Muscle layer of colon (tissue), 2 donors: ENCODE data around the gene YTHDF1.

Source experiments
- H3K27ac ChIP-seq: one replicate; pipeline ENCODE4 v1.7.0; 2013; ENCODE audit warnings: low read depth, mild to moderate bottlenecking, low read length, moderate library complexity
- H3K27me3 ChIP-seq, 2 donors: one replicate each; pipeline ENCODE4 v1.7.0; 2013; ENCODE audit warnings: low read length in 2 of 2, mild to moderate bottlenecking in 2 of 2; ENCODE audit not compliant: insufficient read depth in 2 of 2, control insufficient read depth in 1 of 2
- H3K36me3 ChIP-seq: one replicate; pipeline ENCODE4 v1.7.0; 2013; ENCODE audit warnings: mild to moderate bottlenecking, low read length; ENCODE audit not compliant: insufficient read depth
- H3K4me1 ChIP-seq: one replicate; pipeline ENCODE4 v1.7.0; 2013; ENCODE audit warnings: mild to moderate bottlenecking, low read length; ENCODE audit not compliant: insufficient read depth
- H3K4me3 ChIP-seq, 2 donors: one replicate each; pipeline ENCODE4 v1.7.0; 2013; ENCODE audit warnings: low read length in 2 of 2, low read depth in 1 of 2, mild to moderate bottlenecking in 1 of 2, moderate library complexity in 1 of 2
- H3K9ac ChIP-seq: one replicate; pipeline ENCODE4 v1.7.0; 2013; ENCODE audit warnings: low read length
- H3K9me3 ChIP-seq: one replicate; pipeline ENCODE4 v1.7.0; 2013; ENCODE audit warnings: mild to moderate bottlenecking, low read length
- donor health status: abdominal sarcoma.
- donor health status: Adenocarcinoma of cecum.

The YTHDF1 gene

GRCh38 chr20:63186528-63187316 lies 29.2 kb downstream of the YTHDF1 start:
- no peaks in the 10 kb centered on the region for H3K4me1 ChIP-seq
- H3K9ac ChIP-seq = no peak overlapping the region
- H3K27ac ChIP-seq = no peak overlapping the region
- no peaks in the 10 kb centered on the region for H3K9me3 ChIP-seq
- H3K4me3 ChIP-seq = no peak overlapping the region
- H3K36me3 ChIP-seq = no peaks in the 10 kb centered on the region
- H3K27me3 ChIP-seq = no peaks in the 10 kb centered on the region

- Histone ChIP-seq H3K36me3 (no peaks in the 10 kb centered on the region), H3K4me1 (no peaks in the 10 kb centered on the region), H3K9me3 (no peaks in the 10 kb centered on the region), H3K27ac (no peak overlapping the region), H3K27me3 (peaks cover under 1 to 4% of the 10 kb centered on the region in 2 donors), H3K4me3 (no peak overlapping the region), H3K9ac (no peak overlapping the region)
These were observed 29.8 kb downstream of the YTHDF1 start for GRCh38 chr20:63186084-63186483.

- Histone ChIP-seq H3K27me3 (peaks cover 8 to 11% of the 10 kb centered on the region in 2 donors), H3K9me3 (no peaks in the 10 kb centered on the region), H3K36me3 (no peaks in the 10 kb centered on the region), H3K4me1 (no peaks in the 10 kb centered on the region), H3K27ac (no peak overlapping the region), H3K9ac (no peak overlapping the region), H3K4me3 (no peak overlapping the region)
These were observed 30.6 kb downstream of the YTHDF1 start for GRCh38 chr20:63185215-63185796.

GRCh38 chr20:63183422-63184146 lies 32.3 kb downstream of the YTHDF1 start:
- H3K9ac ChIP-seq = no peak overlapping the region
- no peaks in the 10 kb centered on the region for H3K9me3 ChIP-seq
- H3K36me3 ChIP-seq = no peaks in the 10 kb centered on the region
- H3K4me1 ChIP-seq = no peaks in the 10 kb centered on the region
- no peak overlapping the region for H3K4me3 ChIP-seq
- H3K27me3 ChIP-seq = peaks cover 14 to 26% of the 10 kb centered on the region in 2 donors
- no peak overlapping the region for H3K27ac ChIP-seq

- peaks cover 14 to 32% of the 10 kb centered on the region in 2 donors for H3K27me3 ChIP-seq
- no peaks in the 10 kb centered on the region for H3K36me3 ChIP-seq
- no peak overlapping the region for H3K4me3 ChIP-seq
- no peaks in the 10 kb centered on the region for H3K4me1 ChIP-seq
- no peak overlapping the region for H3K9ac ChIP-seq
- no peak overlapping the region for H3K27ac ChIP-seq
- no peaks in the 10 kb centered on the region for H3K9me3 ChIP-seq
These were observed 33.0 kb downstream of the YTHDF1 start for GRCh38 chr20:63182946-63183415.

GRCh38 chr20:63182425-63182824 lies 33.5 kb downstream of the YTHDF1 start:
- Histone ChIP-seq H3K9ac (no peak overlapping the region), H3K4me3 (no peak overlapping the region), H3K36me3 (no peaks in the 10 kb centered on the region), H3K9me3 (no peaks in the 10 kb centered on the region), H3K27me3 (peaks cover 14 to 37% of the 10 kb centered on the region in 2 donors), H3K27ac (no peak overlapping the region), H3K4me1 (no peaks in the 10 kb centered on the region)

GRCh38 chr20:63181226-63181625 lies 34.7 kb downstream of the YTHDF1 start:
- H3K9me3 ChIP-seq = no peaks in the 10 kb centered on the region
- no peak overlapping the region for H3K27ac ChIP-seq
- H3K27me3 ChIP-seq = peaks cover 19 to 49% of the 10 kb centered on the region in 2 donors

GRCh38 chr20:63180569-63181185 lies 35.3 kb downstream of the YTHDF1 start:
- Histone ChIP-seq H3K36me3 (no peaks in the 10 kb centered on the region), H3K27me3 (peaks cover 21 to 55% of the 10 kb centered on the region in 2 donors), H3K9ac (no peak overlapping the region), H3K27ac (no peak overlapping the region), H3K9me3 (no peaks in the 10 kb centered on the region), H3K4me3 (no peak overlapping the region), H3K4me1 (no peaks in the 10 kb centered on the region)

More at GRCh38 chr20:63181226-63181625, 34.7 kb downstream of the YTHDF1 start:
- H3K36me3 ChIP-seq = no peaks in the 10 kb centered on the region
- H3K4me3 ChIP-seq = no peak overlapping the region
- H3K4me1 ChIP-seq = no peaks in the 10 kb centered on the region
- no peak overlapping the region for H3K9ac ChIP-seq

GRCh38 chr20:63179687-63180568 lies 36.0 kb downstream of the YTHDF1 start:
- Histone ChIP-seq H3K9me3 (no peaks in the 10 kb centered on the region), H3K36me3 (no peaks in the 10 kb centered on the region), H3K4me1 (no peaks in the 10 kb centered on the region), H3K27ac (no peak overlapping the region), H3K27me3 (peaks cover 21 to 62% of the 10 kb centered on the region in 2 donors), H3K9ac (no peak overlapping the region), H3K4me3 (no peak overlapping the region)

- no peaks in the 10 kb centered on the region for H3K9me3 ChIP-seq
- no peak overlapping the region for H3K4me3 ChIP-seq
- no peaks in the 10 kb centered on the region for H3K36me3 ChIP-seq
- no peak overlapping the region for H3K9ac ChIP-seq
- H3K27me3 ChIP-seq = peaks cover 21 to 71% of the 10 kb centered on the region in 2 donors
- H3K4me1 ChIP-seq = no peaks in the 10 kb centered on the region
- H3K27ac ChIP-seq = no peak overlapping the region
These were observed 36.8 kb downstream of the YTHDF1 start for GRCh38 chr20:63178889-63179686.
